HG03571 (cell line): ENCODE data around the gene KRTAP3-3.

Source experiments
- ATAC-seq: cut with Tn5 transposase; IDR thresholded peaks from one replicate; pipeline ENCODE4 v1.9.1; 2021; ENCODE audit not compliant: unreplicated experiment

The KRTAP3-3 gene

GRCh38 chr17:40961591-40961990 lies 32.4 kb downstream of the KRTAP3-3 start:
- ATAC-seq = no peak

- ATAC-seq = no peak
Measured at GRCh38 chr17:40960144-40960543, 33.8 kb downstream of the KRTAP3-3 start.

- no peak for ATAC-seq
Measured at GRCh38 chr17:40958086-40958953, 35.6 kb downstream of the KRTAP3-3 start.

GRCh38 chr17:40956401-40957254 lies 37.3 kb downstream of the KRTAP3-3 start:
- ATAC-seq = no peak

- no peak for ATAC-seq
Measured at GRCh38 chr17:40953881-40954280, 40.1 kb downstream of the KRTAP3-3 start.

- no peak for ATAC-seq
Measured at GRCh38 chr17:40952661-40953060, 41.3 kb downstream of the KRTAP3-3 start.

- no peak for ATAC-seq
Measured at GRCh38 chr17:40952154-40952553, 41.8 kb downstream of the KRTAP3-3 start.

GRCh38 chr17:40951011-40951622 lies 42.8 kb downstream of the KRTAP3-3 start:
- ATAC-seq = no peak

GRCh38 chr17:40950176-40950575 lies 43.8 kb downstream of the KRTAP3-3 start:
- ATAC-seq = no peak

GRCh38 chr17:40949418-40949817 lies 44.5 kb downstream of the KRTAP3-3 start:
- no peak for ATAC-seq

- ATAC-seq = no peak
Measured at GRCh38 chr17:40947929-40948328, 46.0 kb downstream of the KRTAP3-3 start.

- ATAC-seq = no peak
Measured at GRCh38 chr17:40945414-40945813, 48.5 kb downstream of the KRTAP3-3 start.

GRCh38 chr17:40944531-40944930 lies 49.4 kb downstream of the KRTAP3-3 start:
- ATAC-seq = no peak
